ENCODE data around the gene ITGB7. TPM values are rescaled to one million over a fixed set of nuclear protein-coding genes. Genes with fewer than 3 reads are reported as not detected.

ITGB7 gene, protein sequence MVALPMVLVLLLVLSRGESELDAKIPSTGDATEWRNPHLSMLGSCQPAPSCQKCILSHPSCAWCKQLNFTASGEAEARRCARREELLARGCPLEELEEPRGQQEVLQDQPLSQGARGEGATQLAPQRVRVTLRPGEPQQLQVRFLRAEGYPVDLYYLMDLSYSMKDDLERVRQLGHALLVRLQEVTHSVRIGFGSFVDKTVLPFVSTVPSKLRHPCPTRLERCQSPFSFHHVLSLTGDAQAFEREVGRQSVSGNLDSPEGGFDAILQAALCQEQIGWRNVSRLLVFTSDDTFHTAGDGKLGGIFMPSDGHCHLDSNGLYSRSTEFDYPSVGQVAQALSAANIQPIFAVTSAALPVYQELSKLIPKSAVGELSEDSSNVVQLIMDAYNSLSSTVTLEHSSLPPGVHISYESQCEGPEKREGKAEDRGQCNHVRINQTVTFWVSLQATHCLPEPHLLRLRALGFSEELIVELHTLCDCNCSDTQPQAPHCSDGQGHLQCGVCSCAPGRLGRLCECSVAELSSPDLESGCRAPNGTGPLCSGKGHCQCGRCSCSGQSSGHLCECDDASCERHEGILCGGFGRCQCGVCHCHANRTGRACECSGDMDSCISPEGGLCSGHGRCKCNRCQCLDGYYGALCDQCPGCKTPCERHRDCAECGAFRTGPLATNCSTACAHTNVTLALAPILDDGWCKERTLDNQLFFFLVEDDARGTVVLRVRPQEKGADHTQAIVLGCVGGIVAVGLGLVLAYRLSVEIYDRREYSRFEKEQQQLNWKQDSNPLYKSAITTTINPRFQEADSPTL
- 1 to 10 TPM in 3 of 4 donors, not detected in 1; 2.0 to 3.8 (median 2.4) TPM for total RNA-seq

DNA sequence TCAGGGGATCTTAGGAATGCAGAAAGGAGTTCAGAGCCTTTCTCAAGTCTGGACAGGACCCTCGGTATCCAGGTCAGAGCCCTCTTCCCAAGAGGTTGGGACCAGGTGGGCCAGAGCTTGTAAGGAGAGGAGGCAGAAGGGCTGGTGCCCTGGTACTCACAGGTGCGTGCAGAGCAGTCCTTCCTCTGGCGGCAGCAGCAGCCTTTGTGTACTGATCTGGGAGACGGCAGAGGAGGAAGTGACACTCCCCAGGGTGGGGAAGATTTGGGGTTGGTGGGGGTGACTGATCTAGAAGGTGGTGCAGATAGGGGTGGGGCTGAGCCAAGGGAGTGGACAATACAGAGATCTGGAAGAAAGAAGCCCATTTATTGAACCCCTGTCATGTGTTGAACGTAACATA is at the start of gene ITGB7:
ITGB7 (minus strand) TSS at position 210 of the 400 bp plus-strand sequence. CDS start 6,808 bp downstream, outside the sequence.
- Histone ChIP-seq H3K4me1 (peaks cover 0 to 6% of the 10 kb centered on the region in 2 donors), H3K4me3 (no peak within 1 kb of the TSS), H3K36me3 (no peaks in the 10 kb centered on the region), H3K9me3 (no peaks in the 10 kb centered on the region), H3K27ac (no peak within 1 kb of the TSS), H3K27me3 (no peaks in the 10 kb centered on the region)
- no peak for DNase-seq
- no peak for TF ChIP-seq POLR2A (IDR thresholded peaks at IDR 0.05)
- TF ChIP-seq, protein P1, sequence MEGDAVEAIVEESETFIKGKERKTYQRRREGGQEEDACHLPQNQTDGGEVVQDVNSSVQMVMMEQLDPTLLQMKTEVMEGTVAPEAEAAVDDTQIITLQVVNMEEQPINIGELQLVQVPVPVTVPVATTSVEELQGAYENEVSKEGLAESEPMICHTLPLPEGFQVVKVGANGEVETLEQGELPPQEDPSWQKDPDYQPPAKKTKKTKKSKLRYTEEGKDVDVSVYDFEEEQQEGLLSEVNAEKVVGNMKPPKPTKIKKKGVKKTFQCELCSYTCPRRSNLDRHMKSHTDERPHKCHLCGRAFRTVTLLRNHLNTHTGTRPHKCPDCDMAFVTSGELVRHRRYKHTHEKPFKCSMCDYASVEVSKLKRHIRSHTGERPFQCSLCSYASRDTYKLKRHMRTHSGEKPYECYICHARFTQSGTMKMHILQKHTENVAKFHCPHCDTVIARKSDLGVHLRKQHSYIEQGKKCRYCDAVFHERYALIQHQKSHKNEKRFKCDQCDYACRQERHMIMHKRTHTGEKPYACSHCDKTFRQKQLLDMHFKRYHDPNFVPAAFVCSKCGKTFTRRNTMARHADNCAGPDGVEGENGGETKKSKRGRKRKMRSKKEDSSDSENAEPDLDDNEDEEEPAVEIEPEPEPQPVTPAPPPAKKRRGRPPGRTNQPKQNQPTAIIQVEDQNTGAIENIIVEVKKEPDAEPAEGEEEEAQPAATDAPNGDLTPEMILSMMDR (IDR thresholded peaks at IDR 0.05): no peak
- intact Hi-C loops (cut with DNase I; ENCODE audit: low total_unique reads): no loop called here

DNA sequence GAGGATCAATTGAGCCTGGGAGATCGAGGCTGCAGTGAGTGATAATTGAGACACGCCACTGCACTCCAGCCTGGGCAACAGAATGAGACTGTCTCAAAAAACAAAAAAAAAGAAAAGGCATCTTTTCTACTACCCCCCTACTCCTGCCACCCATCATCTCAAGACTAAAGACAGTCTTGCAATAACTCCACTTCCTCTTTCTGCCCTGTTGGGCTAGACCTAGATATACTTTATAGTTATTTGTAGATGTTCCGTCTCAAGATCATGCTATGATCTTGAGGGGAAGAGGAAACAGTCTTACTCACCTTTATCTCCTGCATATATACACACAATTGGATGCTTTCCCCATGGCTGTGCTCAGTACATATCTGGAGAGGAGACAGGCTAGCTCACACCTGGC is 48.9 kb upstream of the ITGB7 start:
- no peak for DNase-seq
- TF ChIP-seq, protein P1 (IDR thresholded peaks at IDR 0.05): no peak
- TF ChIP-seq POLR2A (IDR thresholded peaks at IDR 0.05): no peak
- H3K9me3 ChIP-seq: no peaks in the 10 kb centered on the region
- H3K4me1 ChIP-seq: peaks cover 0 to 17% of the 10 kb centered on the region in 2 donors
- no peaks in the 10 kb centered on the region for H3K36me3 ChIP-seq
- no peak overlapping the region for H3K27ac ChIP-seq
- H3K4me3 ChIP-seq: no peak overlapping the region
- intact Hi-C loops (cut with DNase I; ENCODE audit: low total_unique reads): no loop called here
- no peaks in the 10 kb centered on the region for H3K27me3 ChIP-seq

DNA sequence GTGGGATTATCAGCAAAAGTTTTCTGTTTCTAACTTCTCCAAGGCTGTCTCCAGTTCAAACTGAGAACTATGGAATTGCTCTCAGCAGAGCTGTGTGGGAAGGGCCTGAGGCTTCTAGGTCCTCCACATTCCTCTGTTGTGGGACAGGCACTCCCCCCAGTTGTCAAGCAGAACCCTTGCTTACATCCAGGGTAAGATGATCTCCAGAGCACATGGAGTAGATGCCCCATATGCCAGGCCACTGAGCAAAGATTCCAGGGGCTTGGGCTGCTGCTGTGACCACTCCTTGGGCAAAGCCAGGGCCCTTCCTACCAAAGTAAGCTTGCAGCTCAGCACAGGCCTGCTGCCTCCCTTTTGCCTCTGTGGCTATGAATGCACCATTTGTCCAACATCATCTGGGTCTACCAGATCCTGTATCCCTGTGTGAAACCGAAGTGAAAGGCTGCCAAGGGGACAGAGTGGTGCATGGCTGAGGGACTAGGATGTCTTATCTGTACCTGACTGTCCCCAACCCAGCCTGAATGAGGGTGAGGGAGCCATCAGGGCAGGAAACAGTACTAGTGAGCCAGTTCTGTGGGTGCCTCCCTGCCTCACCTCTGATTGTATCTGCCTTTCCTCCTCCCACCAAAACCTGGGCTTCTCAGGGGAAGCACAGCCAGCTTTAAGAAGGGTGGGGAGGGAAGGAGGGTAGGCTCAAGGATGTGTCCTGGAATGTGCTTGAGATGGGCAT is 47.9 kb upstream of the ITGB7 start:
- no peaks in the 10 kb centered on the region for H3K36me3 ChIP-seq
- no peak for TF ChIP-seq POLR2A (IDR thresholded peaks at IDR 0.05)
- TF ChIP-seq, protein P1 (IDR thresholded peaks at IDR 0.05): no peak
- H3K4me1 ChIP-seq: peaks cover 0 to 17% of the 10 kb centered on the region in 2 donors
- no peaks in the 10 kb centered on the region for H3K9me3 ChIP-seq
- no peak for DNase-seq
- H3K27me3 ChIP-seq: no peaks in the 10 kb centered on the region
- no peak overlapping the region for H3K4me3 ChIP-seq
- no peak overlapping the region for H3K27ac ChIP-seq
- intact Hi-C loops (cut with DNase I; ENCODE audit: low total_unique reads): loop anchor here (5.0 kb wide), 1 partner anchor 38 kb away; no protein-coding TSS in a partner anchor

DNA sequence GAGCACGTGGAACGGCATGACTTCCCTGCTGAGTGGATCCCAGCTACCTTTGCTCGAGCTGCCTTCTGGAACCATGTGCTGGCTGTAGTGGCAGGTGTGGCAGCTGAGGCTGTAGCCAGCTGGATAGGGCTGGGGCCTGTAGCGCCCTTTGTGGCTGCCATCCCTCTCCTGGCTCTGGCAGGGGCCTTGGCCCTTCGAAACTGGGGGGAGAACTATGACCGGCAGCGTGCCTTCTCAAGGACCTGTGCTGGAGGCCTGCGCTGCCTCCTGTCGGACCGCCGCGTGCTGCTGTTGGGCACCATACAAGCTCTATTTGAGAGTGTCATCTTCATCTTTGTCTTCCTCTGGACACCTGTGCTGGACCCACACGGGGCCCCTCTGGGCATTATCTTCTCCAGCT is 46.2 kb upstream of the ITGB7 start:
- no peak for DNase-seq
- no peaks in the 10 kb centered on the region for H3K27me3 ChIP-seq
- H3K27ac ChIP-seq: no peak overlapping the region
- intact Hi-C loops (cut with DNase I; ENCODE audit: low total_unique reads): loop anchor here (5.0 kb wide), 1 partner anchor 36 kb away; no protein-coding TSS in a partner anchor
- peaks cover 0 to 17% of the 10 kb centered on the region in 2 donors for H3K4me1 ChIP-seq
- TF ChIP-seq, protein P1 (IDR thresholded peaks at IDR 0.05): no peak
- TF ChIP-seq POLR2A (IDR thresholded peaks at IDR 0.05): no peak
- no peak overlapping the region for H3K4me3 ChIP-seq
- H3K9me3 ChIP-seq: no peaks in the 10 kb centered on the region
- H3K36me3 ChIP-seq: no peaks in the 10 kb centered on the region
